K562 (cell line): ENCODE data around the gene FGF14. TPM values are rescaled to one million over a fixed set of nuclear protein-coding genes. Genes with fewer than 3 reads are reported as not detected.

Experiments used
- ATAC-seq: fragments of 200-7000 bp; cut with Tn5 transposase; 3 replicates; pipeline ENCODE4 v1.9.1; 2020; ENCODE audit warnings: moderate library complexity
- BruUV-seq: library from RNA; stranded (reverse); fragments of 400-500 nt; replicated peaks from 2 replicates; lab custom pipeline; 2021; lab: Mats Ljungman, UMichigan
- CTCF ChIA-PET: fragments of 300-600 bp; formaldehyde crosslinking; extraction: SDS; loops from one replicate; lab custom pipeline; 2021; ENCODE audit warnings: low intra/inter-chr PET ratio; lab: Yijun Ruan, JAX
- POLR2A ChIA-PET: fragments of 300-600, 350-650 bp; sonication (Branson Sonifier 250); formaldehyde crosslinking; extraction: SDS; loops from one replicate; lab custom pipeline; 2021; ENCODE audit warnings: antibody characterized with exemption, inconsistent platforms; lab: Yijun Ruan, JAX
- DNase-seq, 4 experiments: peaks; one replicate each; pipeline versions ENCODE4 v3.0.0 to v3.0.0-alpha.2; 2011 to 2018; ENCODE audit warnings: low spot score in 3 of 4, mixed read lengths in 3 of 4; ENCODE audit errors: extremely low read depth in 1 of 4
- FAIRE-seq: peaks from 2 replicates; lab custom pipeline; 2011; peaks lifted over from hg19 to GRCh38; lab: Jason Lieb, UNC
- H2AFZ ChIP-seq: 2 replicates; pipeline ENCODE4 v1.6.0; 2011; ENCODE audit warnings: low read depth, low read length, control low read depth, inconsistent platforms
- H3K27ac ChIP-seq: fragments of 200-600 bp; 3 replicates; pipeline ENCODE4 v1.8.0; 2011; ENCODE audit warnings: low read depth, mild to moderate bottlenecking, control low read depth, inconsistent platforms, low read length, moderate library complexity, mixed read lengths; ENCODE audit errors: extremely low read depth
- H3K27me3 ChIP-seq, 2 experiments: fragments of 300-600 bp in 1 of 2; 2 replicates in 1 of 2; 3 replicates in 1 of 2; pipeline versions ENCODE4 v1.6.0 to v1.8.0; 2011; ENCODE audit warnings: inconsistent platforms in 2 of 2, low read length in 2 of 2, mild to moderate bottlenecking in 1 of 2, mixed read lengths in 1 of 2, moderate library complexity in 1 of 2; ENCODE audit not compliant: control insufficient read depth in 2 of 2, insufficient read depth in 2 of 2
- H3K36me3 ChIP-seq: fragments of 300-600 bp; 3 replicates; pipeline ENCODE4 v1.8.0; 2011; ENCODE audit warnings: mild to moderate bottlenecking, low read length, inconsistent platforms; ENCODE audit not compliant: control insufficient read depth, insufficient read depth
- H3K4me1 ChIP-seq, 2 experiments: fragments of 200-600 bp in 1 of 2; replicated peaks in 1 of 2; 2 replicates in 1 of 2; 3 replicates in 1 of 2; pipeline versions ENCODE4 v1.5.1 to v1.8.0; 2011; ENCODE audit warnings: inconsistent platforms in 2 of 2, low read length in 2 of 2, mild to moderate bottlenecking in 1 of 2, mixed read lengths in 1 of 2, moderate library complexity in 1 of 2; ENCODE audit not compliant: control insufficient read depth in 2 of 2, insufficient read depth in 2 of 2
- H3K4me2 ChIP-seq: 2 replicates; pipeline ENCODE4 v1.6.1; 2011; ENCODE audit warnings: low read length, control low read depth, inconsistent platforms, mixed read lengths; ENCODE audit not compliant: insufficient read depth
- H3K4me3 ChIP-seq: fragments of 200-600 bp; sonication (generic), shearing (Covaris generic); 2 replicates; pipeline ENCODE4 v1.5.1; 2016; ENCODE audit warnings: control low read depth, inconsistent platforms
- H3K79me2 ChIP-seq: fragments of 200-600 bp; 3 replicates; pipeline ENCODE4 v1.8.0; 2011; ENCODE audit warnings: low read length, inconsistent platforms; ENCODE audit not compliant: control insufficient read depth, insufficient read depth
- H3K9ac ChIP-seq, 2 experiments: 2 replicates each; pipeline versions ENCODE4 v1.6.0 to v1.6.1; 2011; ENCODE audit warnings: low read depth in 2 of 2, low read length in 2 of 2, control low read depth in 1 of 2, inconsistent platforms in 1 of 2, mild to moderate bottlenecking in 1 of 2, mixed read lengths in 1 of 2; ENCODE audit not compliant: insufficient read depth in 1 of 2
- H3K9me1 ChIP-seq: one replicate; pipeline ENCODE4 v1.6.0; 2011; ENCODE audit warnings: inconsistent platforms, mild to moderate bottlenecking, low read length, moderate library complexity; ENCODE audit not compliant: control insufficient read depth, insufficient read depth
- H3K9me3 ChIP-seq: replicated peaks from 2 replicates; pipeline ENCODE4 v1.5.1; 2011; ENCODE audit warnings: low read depth, low read length, inconsistent platforms; ENCODE audit not compliant: control insufficient read depth, insufficient read depth
- H4K20me1 ChIP-seq: replicated peaks from 2 replicates; pipeline ENCODE4 v1.6.1; 2011; ENCODE audit warnings: low read length, inconsistent platforms, mixed read lengths; ENCODE audit not compliant: control insufficient read depth, insufficient read depth
- CBX1 ChIP-seq: sonication (generic); IDR thresholded peaks from 2 replicates; pipeline ENCODE4 v1.6.1; 2016; ENCODE audit warnings: antibody characterized with exemption, low read depth, mild to moderate bottlenecking
- ESRRB ChIP-seq: fragments of 250-450 bp; sonication (Bioruptor Pico); IDR thresholded peaks from 2 replicates; pipeline ENCODE4 v1.5.0; 2020; ENCODE audit warnings: mild to moderate bottlenecking, moderate library complexity, borderline replicate concordance
- GATAD2B ChIP-seq: fragments of 450-650 bp; IDR thresholded peaks from 2 replicates; pipeline ENCODE4 v1.6.1; 2017; ENCODE audit warnings: mild to moderate bottlenecking, borderline replicate concordance
- ZNF12 ChIP-seq: sonication (generic); formaldehyde crosslinking; IDR thresholded peaks from 2 replicates; pipeline ENCODE4 v1.4.0; 2020; ENCODE audit warnings: mild to moderate bottlenecking, missing genetic modification reagents
- ZNF121 ChIP-seq: sonication (generic); formaldehyde crosslinking; conservative IDR thresholded peaks from 2 replicates; pipeline ENCODE4 v1.8.0; 2022; ENCODE audit warnings: missing genetic modification reagents
- ZNF507 ChIP-seq: conservative IDR thresholded peaks from 2 replicates; pipeline ENCODE4 v1.6.1; 2017; ENCODE audit warnings: missing genetic modification characterization, missing compliant biosample characterization
- ZNF57 ChIP-seq: fragments of 450-650 bp; formaldehyde crosslinking; IDR thresholded peaks from 2 replicates; pipeline ENCODE4 v1.4.0; 2020; ENCODE audit warnings: mild to moderate bottlenecking, moderate library complexity
- in situ Hi-C: fragments of 300-500 bp; cut with MboI; formaldehyde crosslinking; loops from 4 replicates; pipeline ENCODE4 v1.15.0; 2018; ENCODE audit warnings: inconsistent platforms, mixed read lengths
- intact Hi-C: fragments of 100-400 bp; cut with micrococcal nuclease; formaldehyde crosslinking; loops from 2 replicates; pipeline ENCODE4 v1.14.2; 2022
- polyA plus RNA-seq, 8 experiments: library from polyadenylated mRNA; depleted of rRNA in 4 of 8; stranded (reverse) in 5 of 8; unstranded in 3 of 8; fragments of >200 nt; fragmentation: Nextera tagmentation in 2 of 8; fragmentation: Illumina TruSeq in 1 of 8; extraction: Ambion mirVana in 2 of 8; extraction: Trizol in 1 of 8; gene quantifications; 2 replicates each; pipeline versions ENCODE4 v1.2.1 to v1.2.3, GENCODE V29; 2011 to 2014; ENCODE audit warnings: inconsistent platforms in 1 of 8, missing spikeins in 1 of 8
- total RNA-seq, 7 experiments: library from RNA; depleted of rRNA in 6 of 7; stranded (reverse); fragments of >200 nt in 6 of 7; fragmentation: Illumina TruSeq in 2 of 7; extraction: Trizol in 2 of 7; gene quantifications; 2 replicates each; pipeline versions ENCODE4 v1.2.1 to v1.2.3, GENCODE V29; 2011 to 2021; ENCODE audit warnings: low replicate concordance in 1 of 7
- TF ChIP-seq, protein P1 (sequence below): fragments of 150-350 bp; IDR thresholded peaks from 2 replicates; pipeline ENCODE4 v1.6.1; 2014; ENCODE audit warnings: low read depth, mild to moderate bottlenecking, low read length, borderline replicate concordance
- TF ChIP-seq, protein P2 (sequence below): fragments of 250-450 bp; sonication (Bioruptor Pico); IDR thresholded peaks from 2 replicates; pipeline ENCODE4 v1.5.1; 2021; ENCODE audit warnings: mild to moderate bottlenecking
- TF ChIP-seq, protein P3 (sequence below): sonication (generic); formaldehyde crosslinking; IDR thresholded peaks from 2 replicates; pipeline ENCODE4 v1.9.0; 2022; ENCODE audit warnings: mild to moderate bottlenecking, missing genetic modification reagents
- TF ChIP-seq, protein P4 (sequence below): fragments of 450-650 bp; conservative IDR thresholded peaks from 2 replicates; pipeline ENCODE4 v1.6.1; 2016; ENCODE audit warnings: missing genetic modification characterization, low read depth, mild to moderate bottlenecking, missing compliant biosample characterization, moderate library complexity
- TF ChIP-seq, protein P5 (sequence below): fragments of 450-650 bp; IDR thresholded peaks from 2 replicates; pipeline ENCODE4 v1.6.1; 2016

FGF14 gene
- total and polyA plus RNA-seq, 9 of the 15 experiments (the other 6 are each of a cell fraction or from before 2014, with no cell fraction given), result not detected

DNA sequence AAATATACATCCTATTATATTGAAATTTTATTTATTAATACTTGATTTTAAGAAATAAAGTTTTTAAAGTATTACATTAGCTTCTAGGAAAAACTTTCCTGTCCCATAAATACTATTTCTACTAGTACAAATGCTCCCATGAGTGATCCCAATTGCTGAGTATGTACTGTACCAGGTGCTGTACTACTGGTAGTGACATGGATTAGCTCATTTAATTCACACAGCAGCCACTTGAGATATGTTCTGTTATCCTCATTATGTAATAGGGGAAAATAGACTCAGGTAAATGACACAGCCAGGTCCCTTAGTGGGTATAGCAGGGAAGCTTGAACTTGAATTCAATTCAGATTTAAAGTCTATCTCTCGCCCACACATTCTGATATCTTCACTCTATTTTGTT is 363.1 kb downstream of the FGF14 start (continued):
- TF ChIP-seq, protein P1, sequence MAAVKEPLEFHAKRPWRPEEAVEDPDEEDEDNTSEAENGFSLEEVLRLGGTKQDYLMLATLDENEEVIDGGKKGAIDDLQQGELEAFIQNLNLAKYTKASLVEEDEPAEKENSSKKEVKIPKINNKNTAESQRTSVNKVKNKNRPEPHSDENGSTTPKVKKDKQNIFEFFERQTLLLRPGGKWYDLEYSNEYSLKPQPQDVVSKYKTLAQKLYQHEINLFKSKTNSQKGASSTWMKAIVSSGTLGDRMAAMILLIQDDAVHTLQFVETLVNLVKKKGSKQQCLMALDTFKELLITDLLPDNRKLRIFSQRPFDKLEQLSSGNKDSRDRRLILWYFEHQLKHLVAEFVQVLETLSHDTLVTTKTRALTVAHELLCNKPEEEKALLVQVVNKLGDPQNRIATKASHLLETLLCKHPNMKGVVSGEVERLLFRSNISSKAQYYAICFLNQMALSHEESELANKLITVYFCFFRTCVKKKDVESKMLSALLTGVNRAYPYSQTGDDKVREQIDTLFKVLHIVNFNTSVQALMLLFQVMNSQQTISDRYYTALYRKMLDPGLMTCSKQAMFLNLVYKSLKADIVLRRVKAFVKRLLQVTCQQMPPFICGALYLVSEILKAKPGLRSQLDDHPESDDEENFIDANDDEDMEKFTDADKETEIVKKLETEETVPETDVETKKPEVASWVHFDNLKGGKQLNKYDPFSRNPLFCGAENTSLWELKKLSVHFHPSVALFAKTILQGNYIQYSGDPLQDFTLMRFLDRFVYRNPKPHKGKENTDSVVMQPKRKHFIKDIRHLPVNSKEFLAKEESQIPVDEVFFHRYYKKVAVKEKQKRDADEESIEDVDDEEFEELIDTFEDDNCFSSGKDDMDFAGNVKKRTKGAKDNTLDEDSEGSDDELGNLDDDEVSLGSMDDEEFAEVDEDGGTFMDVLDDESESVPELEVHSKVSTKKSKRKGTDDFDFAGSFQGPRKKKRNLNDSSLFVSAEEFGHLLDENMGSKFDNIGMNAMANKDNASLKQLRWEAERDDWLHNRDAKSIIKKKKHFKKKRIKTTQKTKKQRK, result no peak
- TF ChIP-seq ZNF507 (tag) (no peak), ESRRB (CRISPR knock-in tag) (no peak)
- TF ChIP-seq, protein P2, sequence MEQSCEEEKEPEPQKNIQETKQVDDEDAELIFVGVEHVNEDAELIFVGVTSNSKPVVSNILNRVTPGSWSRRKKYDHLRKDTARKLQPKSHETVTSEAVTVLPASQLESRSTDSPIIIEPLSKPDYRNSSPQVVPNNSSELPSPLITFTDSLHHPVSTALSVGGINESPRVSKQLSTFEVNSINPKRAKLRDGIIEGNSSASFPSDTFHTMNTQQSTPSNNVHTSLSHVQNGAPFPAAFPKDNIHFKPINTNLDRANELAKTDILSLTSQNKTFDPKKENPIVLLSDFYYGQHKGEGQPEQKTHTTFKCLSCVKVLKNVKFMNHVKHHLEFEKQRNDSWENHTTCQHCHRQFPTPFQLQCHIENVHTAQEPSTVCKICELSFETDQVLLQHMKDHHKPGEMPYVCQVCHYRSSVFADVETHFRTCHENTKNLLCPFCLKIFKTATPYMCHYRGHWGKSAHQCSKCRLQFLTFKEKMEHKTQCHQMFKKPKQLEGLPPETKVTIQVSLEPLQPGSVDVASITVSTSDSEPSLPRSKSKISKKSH (CRISPR knock-in tag), result no peak
- TF ChIP-seq, protein P3, sequence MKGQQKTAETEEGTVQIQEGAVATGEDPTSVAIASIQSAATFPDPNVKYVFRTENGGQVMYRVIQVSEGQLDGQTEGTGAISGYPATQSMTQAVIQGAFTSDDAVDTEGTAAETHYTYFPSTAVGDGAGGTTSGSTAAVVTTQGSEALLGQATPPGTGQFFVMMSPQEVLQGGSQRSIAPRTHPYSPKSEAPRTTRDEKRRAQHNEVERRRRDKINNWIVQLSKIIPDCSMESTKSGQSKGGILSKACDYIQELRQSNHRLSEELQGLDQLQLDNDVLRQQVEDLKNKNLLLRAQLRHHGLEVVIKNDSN (CRISPR knock-in tag), result no peak

DNA sequence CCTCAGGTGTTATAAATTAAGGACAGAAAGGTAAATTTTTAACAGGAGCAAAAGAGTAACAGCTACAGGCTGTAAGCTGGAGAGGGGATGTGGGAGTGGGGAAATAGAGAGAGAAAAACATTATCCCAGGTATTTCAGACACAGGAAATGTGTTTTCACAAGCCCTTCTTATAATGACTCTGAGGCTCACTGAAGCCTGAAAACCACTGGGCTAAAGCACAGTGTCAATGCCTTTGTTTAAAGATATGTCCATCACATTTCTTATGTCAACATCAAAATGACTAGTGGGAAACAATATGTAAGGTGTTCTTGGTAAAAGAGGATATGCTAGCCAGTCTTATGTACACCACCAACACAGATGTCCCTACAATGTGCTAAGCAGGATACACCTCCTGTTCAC is 365.9 kb downstream of the FGF14 start:
- DNase-seq, result no peak
- no peak overlapping the region for H3K4me2 ChIP-seq
- in situ Hi-C loops, result no loop called here
- no peaks in the 10 kb centered on the region for H3K27me3 ChIP-seq
- no peak for FAIRE-seq
- BruUV-seq, result no TSS peak
- ChIA-PET POLR2A (no interaction called here), CTCF (no interaction called here)
- no peaks in the 10 kb centered on the region for H3K36me3 ChIP-seq
- no peaks in the 10 kb centered on the region for H3K9me1 ChIP-seq
- ATAC-seq, result no peak
- H4K20me1 ChIP-seq, result no peaks in the 10 kb centered on the region
- no peaks in the 10 kb centered on the region for H3K4me1 ChIP-seq
- no peaks in the 10 kb centered on the region for H3K79me2 ChIP-seq
- intact Hi-C loops, result no loop called here
- H3K4me3 ChIP-seq, result no peak overlapping the region
- H3K27ac ChIP-seq, result no peak overlapping the region
- no peaks in the 10 kb centered on the region for H3K9me3 ChIP-seq
- no peak overlapping the region for H3K9ac ChIP-seq
- no peak overlapping the region for H2AFZ ChIP-seq
- TF ChIP-seq GATAD2B (no peak), ZNF121 (CRISPR knock-in tag) (no peak), ZNF12 (no peak), CBX1 (no peak), ZNF57 (CRISPR knock-in tag) (no peak), ESRRB (CRISPR knock-in tag) (no peak)
- TF ChIP-seq, protein P4, sequence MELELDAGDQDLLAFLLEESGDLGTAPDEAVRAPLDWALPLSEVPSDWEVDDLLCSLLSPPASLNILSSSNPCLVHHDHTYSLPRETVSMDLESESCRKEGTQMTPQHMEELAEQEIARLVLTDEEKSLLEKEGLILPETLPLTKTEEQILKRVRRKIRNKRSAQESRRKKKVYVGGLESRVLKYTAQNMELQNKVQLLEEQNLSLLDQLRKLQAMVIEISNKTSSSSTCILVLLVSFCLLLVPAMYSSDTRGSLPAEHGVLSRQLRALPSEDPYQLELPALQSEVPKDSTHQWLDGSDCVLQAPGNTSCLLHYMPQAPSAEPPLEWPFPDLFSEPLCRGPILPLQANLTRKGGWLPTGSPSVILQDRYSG, result no peak
- TF ChIP-seq, protein P5, sequence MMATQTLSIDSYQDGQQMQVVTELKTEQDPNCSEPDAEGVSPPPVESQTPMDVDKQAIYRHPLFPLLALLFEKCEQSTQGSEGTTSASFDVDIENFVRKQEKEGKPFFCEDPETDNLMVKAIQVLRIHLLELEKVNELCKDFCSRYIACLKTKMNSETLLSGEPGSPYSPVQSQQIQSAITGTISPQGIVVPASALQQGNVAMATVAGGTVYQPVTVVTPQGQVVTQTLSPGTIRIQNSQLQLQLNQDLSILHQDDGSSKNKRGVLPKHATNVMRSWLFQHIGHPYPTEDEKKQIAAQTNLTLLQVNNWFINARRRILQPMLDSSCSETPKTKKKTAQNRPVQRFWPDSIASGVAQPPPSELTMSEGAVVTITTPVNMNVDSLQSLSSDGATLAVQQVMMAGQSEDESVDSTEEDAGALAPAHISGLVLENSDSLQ, result no peak
